Activated CD4-positive, alpha-beta T cell treated with anti-CD3 and anti-CD28 coated beads, Interleukin-2, Interleukin-4, amounts not matched to agents 100 ng/mL and 50 ng/mL, durations not matched to agents 16 hours and 8 hours (primary cell): ENCODE measurements around the gene ERICH2.

Experiments
- DNase-seq: peaks from one replicate; pipeline ENCODE4 v3.0.0-alpha.2; 2020; ENCODE audit warnings: low spot score

ERICH2 gene

DNA sequence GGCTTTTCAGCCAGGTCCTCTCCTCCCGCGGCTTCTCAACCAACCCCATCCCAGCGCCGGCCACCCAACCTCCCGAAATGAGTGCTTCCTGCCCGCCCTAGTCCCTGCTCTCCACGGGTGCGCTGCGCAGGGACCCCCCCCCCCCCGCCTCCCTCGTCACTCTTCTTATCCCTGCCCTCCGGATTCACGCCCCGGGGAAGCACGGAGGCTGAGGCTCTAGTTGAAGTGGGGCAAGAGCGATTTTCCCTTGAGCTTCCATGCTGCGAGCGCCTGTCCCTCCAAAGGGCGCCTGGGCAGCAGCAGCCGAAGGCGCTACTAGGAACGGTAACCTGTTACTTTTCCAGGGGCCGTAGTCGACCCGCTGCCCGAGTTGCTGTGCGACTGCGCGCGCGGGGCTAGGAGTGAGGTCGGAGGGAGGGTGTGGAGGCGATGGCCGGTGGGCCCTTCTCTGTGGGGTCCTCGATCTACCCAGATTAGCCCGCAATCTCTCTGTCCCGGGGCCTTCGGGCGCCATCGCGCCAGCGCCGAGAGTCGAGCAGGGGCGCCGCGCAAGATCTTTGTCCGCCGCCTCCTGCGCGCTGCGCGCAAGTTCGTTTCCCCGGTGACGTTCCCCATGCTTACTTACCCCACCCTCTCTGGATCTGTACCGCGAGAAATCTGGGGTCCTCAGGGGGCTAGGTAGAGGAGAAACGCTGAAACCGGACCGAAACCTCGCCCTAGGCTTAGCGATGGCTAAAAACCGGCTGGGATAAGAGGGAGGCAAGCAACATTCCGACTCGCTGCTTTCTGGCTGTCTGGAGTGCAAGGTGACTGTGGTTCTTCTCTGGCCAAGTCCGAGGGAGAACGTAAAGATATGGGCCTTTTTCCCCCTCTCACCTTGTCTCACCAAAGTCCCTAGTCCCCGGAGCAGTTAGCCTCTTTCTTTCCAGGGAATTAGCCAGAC is 47.2 kb downstream of the ERICH2 start:
- DNase-seq = no peak

DNA sequence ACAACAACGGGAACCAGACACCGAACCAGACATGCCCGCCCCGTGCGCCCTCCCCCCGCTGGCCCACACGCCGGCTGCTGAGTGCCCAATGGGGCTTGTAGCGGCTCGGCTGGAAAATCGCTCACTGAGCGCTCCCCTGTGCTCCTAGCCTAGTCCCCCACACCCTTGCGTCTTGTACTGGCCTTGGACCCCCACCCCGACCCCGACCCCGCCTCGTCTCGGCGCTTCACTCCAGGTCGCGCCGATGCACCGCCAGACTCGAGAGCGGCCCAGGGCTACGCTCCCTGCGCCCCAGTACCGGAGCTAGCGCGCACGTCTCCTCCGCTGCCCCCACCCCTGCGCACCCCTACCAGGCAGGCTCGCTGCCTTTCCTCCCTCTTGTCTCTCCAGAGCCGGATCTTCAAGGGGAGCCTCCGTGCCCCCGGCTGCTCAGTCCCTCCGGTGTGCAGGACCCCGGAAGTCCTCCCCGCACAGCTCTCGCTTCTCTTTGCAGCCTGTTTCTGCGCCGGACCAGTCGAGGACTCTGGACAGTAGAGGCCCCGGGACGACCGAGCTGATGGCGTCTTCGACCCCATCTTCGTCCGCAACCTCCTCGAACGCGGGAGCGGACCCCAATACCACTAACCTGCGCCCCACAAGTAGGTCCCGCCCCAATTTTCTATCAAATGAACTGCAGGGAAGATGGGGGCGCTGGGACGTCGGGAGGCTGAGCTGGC is 48.0 kb downstream of the ERICH2 start:
- no peak for DNase-seq

DNA sequence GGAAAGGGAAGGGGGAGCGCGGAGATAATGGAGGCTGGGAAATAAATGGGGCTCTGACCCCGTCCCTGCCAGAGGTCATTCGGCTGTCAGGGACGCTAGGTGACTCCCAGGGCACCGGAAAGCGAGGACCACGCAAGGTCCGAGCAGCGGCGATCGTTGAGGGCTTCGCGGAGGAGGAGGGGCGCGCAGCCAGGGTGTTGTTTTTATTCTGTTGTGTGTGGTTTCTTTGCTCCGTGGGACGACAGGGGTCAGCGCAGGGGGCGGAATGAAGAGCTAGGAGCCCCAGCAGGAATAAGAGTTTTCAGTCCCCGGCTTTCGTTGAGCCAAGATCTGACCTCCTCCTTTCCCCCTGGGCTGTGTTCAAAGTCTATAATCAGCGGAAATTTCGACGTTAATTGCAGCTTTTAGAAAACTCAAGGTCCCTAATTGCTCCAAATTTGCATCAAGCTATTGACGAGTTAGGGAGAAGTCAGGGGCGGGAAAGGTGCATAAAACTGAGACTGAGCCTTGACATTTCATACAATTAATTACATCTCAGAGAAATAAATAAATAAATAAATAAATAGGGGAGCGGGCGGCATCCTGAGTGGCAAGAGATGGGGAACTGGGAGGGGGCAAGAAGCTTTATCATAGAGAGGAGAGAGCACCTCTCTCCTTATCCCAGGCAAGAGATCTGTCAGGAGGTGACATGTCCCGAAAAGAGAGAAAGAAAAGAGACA is 48.7 kb downstream of the ERICH2 start:
- no peak for DNase-seq

DNA sequence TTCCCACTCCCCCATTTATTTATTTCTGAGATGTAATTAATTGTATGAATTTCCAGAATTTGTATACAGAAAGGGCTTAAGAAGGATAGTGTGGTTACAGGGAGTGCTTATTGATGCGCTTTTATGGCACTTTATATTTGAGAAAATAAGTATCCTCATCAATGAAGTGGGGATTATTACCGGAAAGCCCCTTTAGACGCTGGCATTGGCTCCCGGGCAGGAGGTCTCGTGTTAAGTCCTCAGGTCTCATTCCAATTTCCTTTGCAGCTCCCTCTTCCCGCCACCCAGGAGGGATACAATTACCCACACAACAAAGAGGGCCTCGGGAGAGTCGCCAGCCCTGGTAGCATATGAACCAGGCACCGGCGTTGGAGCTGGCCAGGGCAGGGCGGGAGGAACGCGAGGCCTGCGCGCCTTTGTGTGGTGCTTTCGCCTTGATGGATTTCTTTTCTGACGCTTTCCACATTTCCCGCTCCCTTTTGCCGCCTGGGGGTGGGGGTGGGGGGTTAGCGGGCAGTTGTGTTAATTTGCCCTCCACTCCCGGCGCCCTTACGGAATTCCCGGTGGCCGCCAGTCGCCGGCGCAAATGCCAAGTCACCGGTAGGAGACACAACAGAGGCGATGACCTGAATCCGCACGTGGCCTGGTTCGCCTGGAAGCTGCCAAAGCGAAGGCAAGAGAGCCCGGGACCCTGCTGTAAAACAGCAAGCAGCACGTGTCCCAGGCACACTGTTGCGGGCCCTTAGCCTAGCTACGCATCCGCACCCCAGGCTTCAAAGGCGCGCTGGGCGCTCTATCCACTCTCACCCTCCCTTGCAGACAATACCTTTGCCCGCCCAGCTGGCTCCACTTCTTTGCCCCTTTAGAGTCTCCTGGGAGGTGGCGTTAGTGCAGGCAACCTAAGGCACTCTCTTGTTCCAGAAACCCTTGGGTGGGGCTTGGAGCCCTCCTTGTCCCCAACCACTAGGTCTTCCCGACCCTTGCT is 49.8 kb downstream of the ERICH2 start:
- DNase-seq = no peak

DNA sequence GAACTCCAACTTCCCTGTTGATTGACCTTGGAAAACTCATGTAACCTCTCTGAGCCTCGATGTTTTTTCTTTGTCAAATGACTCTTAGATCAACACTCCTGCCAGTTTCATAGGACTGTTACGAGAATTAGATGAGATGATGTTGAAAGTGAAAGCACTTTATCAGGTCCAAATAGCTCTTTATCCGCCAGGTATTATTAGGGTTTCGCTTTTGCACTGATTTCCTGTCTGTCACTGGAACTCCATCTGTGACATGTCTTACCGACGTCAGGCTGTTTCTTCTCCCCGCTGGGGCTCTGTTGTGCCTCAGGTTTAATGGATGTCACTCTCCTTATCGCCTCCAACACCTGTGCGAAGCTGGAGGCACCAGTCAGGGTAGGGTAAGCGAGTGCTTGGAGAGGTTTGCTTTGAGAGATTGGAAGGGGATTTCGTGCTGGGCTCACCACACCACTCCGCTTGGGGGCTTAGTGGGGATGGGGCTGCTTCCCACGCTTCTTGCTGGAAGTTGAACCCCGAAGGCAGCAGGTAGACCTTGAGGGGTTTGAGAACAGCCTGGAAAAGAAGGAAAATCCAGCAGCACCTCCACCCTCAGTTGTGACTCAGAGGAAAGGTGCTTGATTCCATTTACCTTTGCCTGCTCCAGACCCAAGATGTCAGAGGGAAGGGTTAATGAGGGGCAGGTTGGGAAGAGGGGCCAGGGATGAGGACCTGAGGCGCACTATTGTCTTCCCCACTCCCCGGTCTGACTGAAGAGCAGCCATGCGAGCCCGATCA is 50.8 kb downstream of the ERICH2 start:
- DNase-seq = peak; percentile 45

DNA sequence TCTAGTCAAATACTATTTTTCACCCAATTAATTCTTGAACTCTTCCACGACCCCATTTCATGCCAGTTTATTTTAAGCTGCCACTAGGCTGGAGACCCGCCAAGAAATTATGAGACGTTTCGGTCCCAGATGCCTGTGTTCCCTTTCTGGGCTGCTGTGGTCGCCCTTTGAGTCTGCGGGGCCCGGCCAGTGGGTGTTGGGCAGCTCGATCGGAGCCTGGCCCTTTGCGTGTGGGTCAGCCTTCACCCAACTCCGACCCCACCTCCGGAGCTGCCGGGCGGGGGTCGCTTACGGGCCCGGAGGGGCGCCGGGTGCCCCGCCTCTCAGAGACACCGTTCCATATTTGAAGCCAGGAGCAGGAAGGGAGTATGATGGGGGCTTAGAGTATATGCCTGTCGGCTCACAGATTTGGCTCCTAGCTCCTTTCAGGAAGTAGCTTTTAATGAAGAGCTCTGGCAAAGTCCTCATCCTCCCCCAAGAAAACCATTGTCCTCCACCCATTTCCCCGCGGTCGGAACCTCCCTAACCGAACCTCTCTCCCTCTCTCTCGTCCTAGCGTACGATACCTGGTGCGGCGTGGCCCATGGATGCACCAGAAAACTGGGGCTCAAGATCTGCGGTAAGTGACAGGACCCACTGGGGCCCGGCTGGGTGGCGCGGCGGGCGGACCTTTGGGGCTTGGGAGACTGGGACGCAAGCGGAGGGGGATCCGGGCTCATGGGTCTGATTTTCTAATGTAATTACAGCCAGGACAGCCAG is 51.5 kb downstream of the ERICH2 start:
- no peak for DNase-seq

DNA sequence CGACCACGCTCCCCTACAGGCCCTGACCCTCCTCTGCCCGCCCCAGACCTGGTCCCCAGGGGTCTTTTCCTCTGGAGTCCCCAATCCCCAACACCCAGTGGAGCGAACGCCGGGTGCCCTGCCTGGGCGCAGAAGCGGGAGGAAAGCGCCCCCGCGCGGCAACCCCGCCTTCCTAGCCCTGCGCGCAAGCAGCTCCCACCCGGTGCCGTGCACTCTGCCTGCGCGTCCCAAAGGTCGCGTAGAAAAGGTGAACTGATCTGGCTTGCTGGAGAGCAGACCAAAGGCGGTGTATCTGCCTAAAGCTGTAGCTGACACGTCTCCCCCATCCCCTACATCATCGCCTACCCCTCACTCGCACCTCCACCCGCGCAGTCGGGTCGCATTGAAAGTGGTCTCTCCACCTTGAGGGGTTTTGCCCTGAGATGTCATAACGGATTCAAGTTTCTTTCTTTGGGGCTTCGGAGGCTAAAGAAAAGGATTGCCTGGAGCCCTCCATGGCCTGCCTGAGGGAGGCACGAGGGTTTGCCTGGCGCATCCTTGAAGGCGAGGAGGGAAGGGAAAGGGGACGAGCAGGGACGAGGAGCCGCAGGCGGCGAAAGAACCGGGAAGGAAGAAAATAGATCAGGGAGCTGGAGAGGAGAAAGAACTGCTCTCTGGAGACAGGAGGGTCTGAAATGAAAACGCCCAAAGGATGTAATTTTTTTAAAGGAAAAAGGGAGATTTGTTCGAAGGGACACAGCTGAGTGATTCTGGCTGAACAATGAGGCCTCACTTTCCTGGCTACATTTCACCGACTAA is 52.3 kb downstream of the ERICH2 start:
- no peak for DNase-seq

DNA sequence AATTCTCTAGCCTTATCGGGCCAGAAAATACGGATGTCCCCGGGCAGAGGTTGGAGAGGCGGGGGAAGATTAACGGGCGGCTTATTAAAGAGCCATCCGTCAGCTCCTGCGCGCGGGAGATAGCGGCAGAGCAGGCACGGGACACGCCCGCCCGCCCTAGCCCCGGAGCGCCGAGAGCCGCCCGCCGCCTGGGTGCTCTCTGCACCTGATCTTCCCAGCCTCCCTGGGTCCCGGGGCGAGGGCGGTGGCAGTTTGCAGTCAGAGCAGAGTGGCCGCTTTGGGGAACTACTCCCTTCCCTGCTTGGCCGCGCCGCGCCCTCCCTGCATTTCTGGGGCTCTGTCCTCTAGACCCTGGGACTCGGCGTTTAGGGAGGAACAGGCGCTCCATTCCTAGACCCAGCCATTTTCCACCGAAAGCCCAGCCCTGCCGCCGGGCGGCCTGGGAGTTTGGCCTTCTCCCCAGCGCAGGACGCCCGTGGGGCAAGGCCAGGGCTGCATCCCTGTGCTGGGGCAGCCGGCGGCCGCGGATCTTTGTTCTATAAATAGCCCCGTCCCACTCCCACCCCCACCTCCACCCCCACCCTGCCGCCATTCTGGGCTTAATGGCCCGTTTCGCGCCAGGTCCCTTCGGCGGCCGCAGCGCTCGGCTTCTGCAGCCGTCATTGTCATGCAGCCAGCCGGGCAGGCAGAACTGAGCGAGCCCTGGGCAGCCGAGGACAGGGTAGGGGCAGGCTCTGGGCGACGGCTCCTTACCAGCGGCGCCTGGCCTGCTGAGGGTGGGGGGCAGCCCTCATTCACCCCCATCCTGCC is 53.1 kb downstream of the ERICH2 start:
- no peak for DNase-seq

DNA sequence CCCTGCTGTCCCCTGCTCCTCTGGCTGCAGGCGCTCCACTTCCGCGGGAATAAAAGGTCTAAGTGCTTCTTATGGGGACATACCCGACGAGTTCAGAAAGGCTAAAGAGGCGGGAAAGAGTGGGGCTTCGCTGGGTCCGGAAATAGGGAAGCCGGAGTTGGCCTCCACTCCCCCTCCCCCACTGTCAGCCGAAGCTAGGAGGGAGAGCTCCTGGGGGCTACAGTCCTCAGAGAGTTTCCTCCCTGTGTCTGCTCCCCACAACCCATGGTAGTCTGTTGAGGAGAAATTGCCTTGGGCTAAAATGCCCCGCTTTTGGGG is 53.7 kb downstream of the ERICH2 start:
- DNase-seq = no peak

DNA sequence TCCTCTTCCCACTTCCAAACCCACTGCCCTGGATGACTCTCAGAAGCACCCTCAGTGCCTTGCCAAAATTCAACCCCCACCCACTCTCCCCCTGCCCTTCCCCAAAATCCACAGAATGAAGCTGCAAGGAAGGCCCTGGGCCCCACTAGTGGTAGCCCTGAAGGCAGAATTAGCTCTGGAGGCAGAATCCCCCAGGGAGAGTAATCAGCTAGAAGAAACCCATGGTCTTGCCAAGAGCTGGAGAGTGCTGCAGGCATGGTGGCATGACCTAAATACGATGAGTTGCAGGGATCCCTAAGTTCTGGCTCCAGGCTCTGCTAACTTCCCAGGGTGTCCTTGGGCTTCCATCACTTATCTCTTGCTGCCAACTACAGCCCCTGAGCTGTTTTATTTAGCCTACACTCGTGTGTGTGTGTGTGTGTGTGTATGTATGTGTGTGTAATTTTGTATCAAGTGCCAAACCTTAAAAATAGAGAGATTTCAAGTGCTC is 54.4 kb downstream of the ERICH2 start:
- DNase-seq = no peak

DNA sequence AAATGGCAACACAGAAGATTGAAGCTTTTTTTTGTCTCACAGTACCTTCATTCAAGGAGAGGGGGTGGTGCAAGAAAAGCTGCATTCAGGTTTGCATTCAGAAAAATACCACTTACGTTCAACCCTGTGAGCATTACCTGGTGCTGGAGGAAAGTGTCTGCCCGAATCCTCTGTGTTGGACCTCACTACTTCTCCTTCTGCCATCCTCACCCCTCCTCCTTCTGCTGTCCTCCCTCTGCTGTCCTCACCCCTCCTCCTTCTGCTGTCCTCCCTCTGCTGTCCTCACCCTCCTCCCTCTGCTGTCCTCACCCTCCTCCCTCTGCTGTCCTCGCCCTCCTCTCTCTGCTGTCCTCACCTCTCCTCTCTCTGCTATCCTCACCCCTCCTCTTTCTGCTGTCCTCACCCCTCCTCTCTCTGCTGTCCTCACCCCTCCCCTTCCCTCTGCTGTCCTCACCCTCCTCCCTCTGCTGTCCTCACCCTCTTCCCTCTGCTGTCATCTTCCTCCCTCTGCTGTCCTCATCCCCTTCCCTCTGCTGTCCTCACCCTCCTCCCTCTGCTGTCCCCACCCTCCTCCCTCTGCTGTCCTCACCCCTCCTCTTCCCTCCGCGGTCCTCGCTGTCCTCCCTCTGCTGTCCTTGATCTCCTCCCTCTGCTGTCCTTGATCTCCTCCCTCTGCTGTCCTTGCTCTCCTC is 57.8 kb downstream of the ERICH2 start:
- DNase-seq = no peak

DNA sequence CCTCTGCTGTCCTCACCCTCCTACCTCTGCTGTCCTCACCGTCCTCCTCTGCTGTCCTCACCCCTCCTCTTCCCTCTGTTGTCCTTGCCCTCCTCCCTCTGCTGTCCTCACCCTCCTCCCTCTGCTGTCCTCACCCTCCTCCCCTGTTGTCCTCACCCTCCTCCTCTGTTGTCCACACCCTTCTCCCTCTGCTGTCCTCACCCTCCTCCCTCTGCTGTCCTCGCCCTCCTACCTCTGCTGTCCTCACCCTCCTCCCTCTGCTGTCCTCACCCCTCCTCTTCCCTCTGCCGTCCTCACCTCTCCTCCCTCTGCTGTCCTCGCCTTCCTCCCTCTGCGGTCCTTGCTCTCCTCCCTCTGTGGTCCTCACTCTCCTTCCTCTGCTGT is 58.3 kb downstream of the ERICH2 start:
- DNase-seq = no peak

DNA sequence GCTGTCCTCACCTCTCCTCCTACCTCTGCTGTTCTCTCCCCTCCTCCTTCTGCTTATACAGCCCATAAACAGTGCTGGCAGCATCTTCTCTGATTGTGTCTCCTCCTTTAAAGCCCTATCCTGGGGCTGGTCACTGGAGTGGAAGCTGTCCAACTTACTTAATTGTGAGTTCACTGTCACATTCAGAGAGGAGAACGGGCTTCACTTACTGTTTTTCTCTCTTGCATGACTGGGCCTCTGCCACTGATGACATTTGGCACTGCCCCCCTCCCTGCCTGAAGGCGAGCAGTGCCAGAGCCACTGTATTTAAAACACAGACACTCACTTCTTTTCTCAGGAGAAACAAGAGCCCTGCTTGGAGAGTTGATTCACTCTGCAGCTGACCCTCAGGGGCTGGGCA is 58.9 kb downstream of the ERICH2 start:
- DNase-seq = no peak

DNA sequence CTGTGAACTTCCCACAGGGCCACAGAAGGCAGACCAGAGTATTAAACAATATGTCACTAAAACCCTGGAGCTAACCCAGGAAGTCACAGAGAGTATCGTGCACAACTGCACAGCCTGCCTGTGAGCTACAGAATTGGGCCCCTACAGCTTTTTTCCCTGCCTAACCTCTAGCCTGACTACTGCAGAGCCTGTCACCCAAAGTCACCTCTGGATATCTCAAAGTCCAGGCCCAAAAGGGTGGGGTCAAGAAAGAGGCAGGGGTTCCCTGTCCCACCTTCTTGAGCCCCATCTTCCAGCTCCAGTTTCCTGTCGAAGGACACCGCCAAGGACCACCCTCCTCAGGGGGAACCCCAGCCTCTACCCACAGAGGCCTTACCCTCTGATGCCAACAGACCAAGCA is 60.0 kb downstream of the ERICH2 start:
- DNase-seq = no peak

DNA sequence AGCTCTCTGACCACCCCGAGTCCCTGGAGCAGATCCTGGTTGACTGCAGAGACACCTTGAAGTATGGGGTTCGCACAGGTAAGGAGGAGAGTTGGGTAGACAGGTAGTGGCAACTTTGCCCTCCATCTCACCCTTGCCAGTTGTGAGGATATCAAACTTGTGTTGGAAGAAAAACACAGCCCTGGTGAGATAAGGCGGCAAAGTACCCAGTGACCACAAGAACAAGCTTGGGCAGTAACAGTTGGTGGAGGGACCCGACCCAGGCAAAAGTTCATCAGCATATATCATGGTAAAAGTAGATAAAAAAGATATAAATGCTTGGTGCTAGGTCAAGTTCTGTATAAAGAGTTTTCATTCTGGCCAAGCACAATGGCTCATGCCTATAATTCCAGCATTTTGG is 60.9 kb downstream of the ERICH2 start:
- no peak for DNase-seq

DNA sequence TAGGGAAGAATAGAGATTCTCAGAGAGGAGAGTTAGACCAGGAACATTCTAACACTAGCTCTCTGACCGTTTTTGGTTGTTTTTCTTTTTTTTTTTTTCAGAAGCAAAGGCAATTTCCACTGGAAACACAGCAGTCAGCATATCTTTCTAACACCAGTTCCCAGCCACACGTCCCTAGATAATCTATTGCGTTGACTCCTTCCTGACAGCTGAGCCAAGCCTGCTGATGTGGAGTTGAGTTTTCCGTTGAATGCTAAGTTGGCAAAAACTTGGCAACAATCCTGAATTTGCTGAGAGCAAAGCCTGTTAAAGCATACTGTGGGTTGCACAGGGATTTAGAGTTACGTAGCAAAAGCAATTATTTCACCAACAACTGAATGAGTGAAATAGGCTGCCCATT is 65.8 kb downstream of the ERICH2 start:
- DNase-seq = no peak

DNA sequence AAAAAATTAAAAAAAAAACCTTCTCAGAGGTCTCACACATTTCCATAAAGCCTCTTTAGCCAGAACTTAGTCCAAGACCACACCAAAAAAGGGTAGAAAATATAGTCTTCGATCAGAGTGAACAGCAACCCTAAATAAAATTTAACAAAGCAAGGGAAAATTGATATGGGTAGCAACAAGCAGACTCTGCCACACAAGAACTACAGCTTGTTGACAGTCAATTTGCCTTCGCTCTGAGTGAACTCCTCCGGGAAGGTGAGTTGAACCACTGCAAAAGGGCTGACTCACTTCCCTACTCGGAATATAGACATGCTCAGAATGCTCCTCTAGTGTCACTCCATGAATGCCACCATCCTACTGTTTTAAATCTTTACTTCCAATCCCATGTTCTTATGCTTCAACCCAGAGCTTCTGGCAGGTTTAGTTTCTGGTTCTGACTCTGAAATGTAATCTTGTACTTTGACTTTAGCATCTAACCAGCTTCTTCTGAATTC is 70.6 kb downstream of the ERICH2 start:
- DNase-seq = no peak

DNA sequence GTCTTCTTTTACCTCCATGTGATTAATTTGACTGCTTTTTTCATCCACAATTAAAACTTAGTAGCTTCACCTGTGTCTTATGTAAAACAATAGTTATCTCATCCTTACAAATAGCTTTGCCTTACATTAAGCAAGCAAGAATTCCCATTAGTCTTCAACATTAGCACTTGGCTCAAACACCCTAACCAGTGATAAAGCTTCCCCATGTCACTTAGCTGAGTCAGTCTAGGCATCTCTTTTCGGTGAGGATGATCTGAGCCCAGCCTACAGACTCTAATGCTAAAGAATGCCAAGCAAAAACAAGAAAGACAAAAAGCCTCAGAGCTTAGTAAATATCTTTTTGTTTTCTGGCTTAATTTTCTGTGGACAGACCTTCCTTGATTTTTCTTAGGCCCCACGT is 72.6 kb downstream of the ERICH2 start:
- no peak for DNase-seq
